ENCODE measurements around the gene GABRE.

DNA sequence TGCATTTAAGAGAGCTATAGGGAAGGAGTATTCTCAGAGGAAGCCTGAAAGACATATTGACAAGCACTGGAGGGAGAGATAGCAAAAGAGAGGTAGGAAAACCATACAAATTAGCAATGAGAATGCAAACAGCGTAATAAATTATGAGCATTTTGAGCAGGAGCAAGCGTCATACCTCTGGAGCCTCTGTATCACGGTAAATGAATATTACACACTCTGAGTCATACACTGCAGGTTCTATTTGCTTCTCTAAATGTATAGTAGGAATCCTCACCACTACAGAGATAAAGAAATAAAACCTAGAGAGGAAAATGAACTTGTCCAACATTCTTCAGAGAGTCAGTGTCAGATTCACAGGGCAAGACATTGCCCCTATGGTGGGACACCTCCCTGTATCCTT lies 46.4 kb upstream of the GABRE start:
- TF ChIP-seq EZH2 (IDR thresholded peaks at IDR 0.05; ENCODE audit: insufficient read depth, poor library complexity, severe bottlenecking) (no peak), EZH2phosphoT487 (IDR thresholded peaks at IDR 0.05; ENCODE audit: insufficient read depth, low read depth) (no peak)

Measured in GM23248 (cell line).